ENCODE results near the gene IGF2BP3.

- TF ChIP-seq CTCF (IDR thresholded peaks at IDR 0.05) (no peak), POLR2A (IDR thresholded peaks at IDR 0.05) (no peak)
Observed at GRCh38 chr7:23445326-23445725, 25.0 kb downstream of the IGF2BP3 start.
